ENCODE measurements around the gene MYMX. TPM values are rescaled to one million over a fixed set of nuclear protein-coding genes. Genes with fewer than 3 reads are reported as not detected.

Gene MYMX
- total RNA-seq, 1 donor from 2014 or later = not detected

DNA sequence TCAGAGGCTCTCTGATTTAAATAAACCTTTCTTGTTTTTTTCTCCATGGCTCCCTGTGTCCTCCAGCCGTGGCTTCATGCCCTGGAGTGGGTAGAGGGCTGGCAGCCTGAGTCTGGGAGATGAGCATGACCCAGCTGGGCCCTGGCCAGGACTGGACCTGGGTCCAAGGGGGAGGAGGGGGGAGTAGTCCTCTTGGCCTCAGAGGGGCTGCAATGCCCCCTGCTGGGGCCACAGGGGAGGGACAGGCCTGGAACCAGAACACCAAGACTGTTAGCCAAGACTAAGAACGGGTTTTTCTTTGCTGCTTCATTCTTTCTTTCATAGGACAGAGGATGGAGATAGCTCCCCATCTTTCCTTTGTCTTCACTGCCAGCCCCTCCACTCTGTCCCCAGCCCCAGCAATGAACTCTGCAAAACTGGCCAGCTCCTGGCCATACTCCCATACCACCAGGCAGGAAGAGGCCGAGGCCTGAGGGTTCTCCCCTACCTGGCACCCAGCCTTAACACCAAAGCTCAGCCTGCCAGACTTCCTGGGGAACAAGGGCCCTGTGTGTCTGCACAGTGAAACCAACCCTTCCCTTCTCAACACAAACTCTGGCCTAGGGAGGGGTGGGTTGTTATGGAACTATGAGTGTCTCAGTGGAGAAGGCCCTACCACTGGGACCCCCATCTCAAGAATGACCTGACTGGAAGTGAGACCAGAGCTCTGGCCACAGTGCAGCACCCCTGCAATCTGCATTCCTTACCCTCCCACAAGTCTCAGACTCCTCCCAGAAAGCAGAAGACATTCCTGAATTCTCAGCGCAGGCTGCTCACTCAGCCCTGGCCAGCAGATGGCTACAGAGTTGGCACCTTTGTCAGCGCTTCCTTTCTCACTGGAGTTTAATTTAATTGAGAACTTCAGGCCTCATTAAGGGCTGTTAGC, 17.6 kb downstream of the MYMX start:
- no peaks in the 10 kb centered on the region for H3K27me3 ChIP-seq (ENCODE audit: control insufficient read depth, insufficient read depth, low read length)
- TF ChIP-seq, protein P1, sequence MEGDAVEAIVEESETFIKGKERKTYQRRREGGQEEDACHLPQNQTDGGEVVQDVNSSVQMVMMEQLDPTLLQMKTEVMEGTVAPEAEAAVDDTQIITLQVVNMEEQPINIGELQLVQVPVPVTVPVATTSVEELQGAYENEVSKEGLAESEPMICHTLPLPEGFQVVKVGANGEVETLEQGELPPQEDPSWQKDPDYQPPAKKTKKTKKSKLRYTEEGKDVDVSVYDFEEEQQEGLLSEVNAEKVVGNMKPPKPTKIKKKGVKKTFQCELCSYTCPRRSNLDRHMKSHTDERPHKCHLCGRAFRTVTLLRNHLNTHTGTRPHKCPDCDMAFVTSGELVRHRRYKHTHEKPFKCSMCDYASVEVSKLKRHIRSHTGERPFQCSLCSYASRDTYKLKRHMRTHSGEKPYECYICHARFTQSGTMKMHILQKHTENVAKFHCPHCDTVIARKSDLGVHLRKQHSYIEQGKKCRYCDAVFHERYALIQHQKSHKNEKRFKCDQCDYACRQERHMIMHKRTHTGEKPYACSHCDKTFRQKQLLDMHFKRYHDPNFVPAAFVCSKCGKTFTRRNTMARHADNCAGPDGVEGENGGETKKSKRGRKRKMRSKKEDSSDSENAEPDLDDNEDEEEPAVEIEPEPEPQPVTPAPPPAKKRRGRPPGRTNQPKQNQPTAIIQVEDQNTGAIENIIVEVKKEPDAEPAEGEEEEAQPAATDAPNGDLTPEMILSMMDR (IDR thresholded peaks at IDR 0.05; ENCODE audit: insufficient read depth, low read length, poor library complexity, severe bottlenecking) = peak; percentile 80
- H3K4me3 ChIP-seq (ENCODE audit: low read depth, low read length) = no peak overlapping the region
- peaks cover 1% of the 10 kb centered on the region for H3K36me3 ChIP-seq (ENCODE audit: control insufficient read depth, insufficient read depth, low read length)
- peak; percentile 56 for DNase-seq (ENCODE audit: low read depth)

DNA sequence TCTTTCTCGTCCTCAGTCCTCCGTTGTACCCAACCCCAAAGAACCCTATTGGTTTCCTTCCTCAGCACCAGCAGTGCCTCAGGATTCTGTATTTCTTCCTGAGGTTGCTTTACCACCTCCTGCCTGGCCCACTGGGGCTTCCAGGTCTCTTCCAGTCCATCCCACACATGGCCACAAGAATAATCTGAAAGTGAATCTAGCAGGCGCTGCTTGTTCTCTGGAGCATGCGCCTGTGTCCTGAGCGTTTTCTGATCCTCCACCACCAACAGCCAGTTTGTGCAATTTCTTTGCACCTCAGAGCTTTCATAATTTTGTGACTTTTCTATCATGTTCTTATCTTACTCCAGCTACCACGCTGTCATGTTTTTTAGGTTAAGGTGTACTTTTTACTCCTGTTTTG, 18.5 kb downstream of the MYMX start:
- H3K36me3 ChIP-seq (ENCODE audit: control insufficient read depth, insufficient read depth, low read length) = peaks cover 1% of the 10 kb centered on the region
- TF ChIP-seq, protein P1 (IDR thresholded peaks at IDR 0.05; ENCODE audit: insufficient read depth, low read length, poor library complexity, severe bottlenecking) = no peak

DNA sequence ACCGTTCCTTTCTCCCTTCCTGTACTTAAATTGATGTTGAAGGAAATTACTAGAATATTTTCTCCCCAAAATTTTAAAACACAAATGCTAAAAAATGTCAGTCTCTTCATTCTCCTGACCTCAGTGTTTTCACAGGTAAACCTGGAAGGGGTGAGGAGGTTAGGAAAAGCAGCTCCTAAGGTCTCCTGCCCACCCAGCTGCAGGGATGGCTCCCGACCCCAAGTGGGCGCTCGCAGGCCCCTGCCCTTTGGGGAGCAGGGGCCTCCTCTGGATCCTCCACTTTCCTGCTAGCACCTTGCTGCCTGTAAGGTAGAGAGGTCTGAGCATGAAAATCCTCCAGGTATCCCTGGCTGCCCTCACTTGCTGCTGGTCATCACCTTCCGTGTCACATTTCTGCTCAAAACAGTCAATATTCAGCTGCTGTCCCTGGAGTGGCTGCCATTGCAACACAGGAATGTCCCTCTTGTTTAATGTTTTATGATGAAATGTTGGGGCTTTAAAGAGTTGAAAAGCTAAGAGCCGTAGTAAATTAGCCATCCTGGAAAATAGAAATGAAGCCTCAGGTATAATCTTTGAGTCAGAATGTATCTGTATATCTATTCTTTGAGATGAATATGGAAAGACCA, 19.3 kb downstream of the MYMX start:
- peaks cover 1% of the 10 kb centered on the region for H3K36me3 ChIP-seq (ENCODE audit: control insufficient read depth, insufficient read depth, low read length)
- no peaks in the 10 kb centered on the region for H3K27me3 ChIP-seq (ENCODE audit: control insufficient read depth, insufficient read depth, low read length)
- no peak overlapping the region for H3K4me3 ChIP-seq (ENCODE audit: low read depth, low read length)
- DNase-seq (ENCODE audit: low read depth) = no peak
- TF ChIP-seq, protein P1 (IDR thresholded peaks at IDR 0.05; ENCODE audit: insufficient read depth, low read length, poor library complexity, severe bottlenecking) = peak; percentile 6

More for the DNA sequence above, 18.5 kb downstream of the MYMX start:
- no peak for DNase-seq (ENCODE audit: low read depth)
- no peaks in the 10 kb centered on the region for H3K27me3 ChIP-seq (ENCODE audit: control insufficient read depth, insufficient read depth, low read length)
- H3K4me3 ChIP-seq (ENCODE audit: low read depth, low read length) = no peak overlapping the region

DNA sequence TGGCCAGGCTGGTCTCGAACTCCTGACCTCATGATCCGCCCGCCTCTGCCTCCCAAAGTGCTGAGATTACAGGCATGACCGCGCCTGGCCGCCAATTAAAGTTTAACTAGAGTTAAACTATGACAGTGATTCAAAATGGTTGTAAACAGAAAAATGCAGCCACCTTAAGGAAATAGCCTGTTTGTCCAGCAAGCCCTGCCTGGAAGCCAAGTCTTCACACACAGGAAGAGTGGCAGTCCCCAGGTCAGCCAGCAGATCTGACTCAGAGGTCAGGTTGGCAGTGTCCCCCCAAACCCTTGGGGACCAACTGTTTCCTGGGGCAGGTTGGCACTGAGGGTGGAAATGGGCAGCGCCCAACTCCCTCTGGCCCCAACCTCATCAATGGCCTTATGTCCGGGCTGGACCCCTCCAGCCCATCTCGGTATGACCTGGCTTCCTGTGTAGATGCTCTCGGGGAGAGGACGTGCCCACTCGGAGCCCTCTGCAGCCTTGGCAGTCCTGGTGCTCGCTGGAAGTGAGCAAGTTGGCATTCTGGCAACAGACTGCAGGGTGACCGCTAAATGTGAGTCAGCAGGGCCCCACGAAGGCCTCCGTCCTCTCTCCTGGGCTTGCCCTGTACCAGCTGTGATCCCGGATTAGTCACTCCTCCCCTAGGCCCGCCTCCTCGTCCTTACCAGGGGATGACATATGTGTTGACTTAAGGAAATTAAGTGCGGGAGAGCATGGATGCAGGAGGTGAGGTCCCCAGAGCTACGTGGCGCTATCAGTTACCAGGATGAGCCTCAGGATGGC, 20.5 kb downstream of the MYMX start:
- Histone ChIP-seq H3K4me3 (ENCODE audit: low read depth, low read length) (peak overlapping the region; percentile 50), H3K27me3 (ENCODE audit: control insufficient read depth, insufficient read depth, low read length) (no peaks in the 10 kb centered on the region), H3K36me3 (ENCODE audit: control insufficient read depth, insufficient read depth, low read length) (peaks cover 1% of the 10 kb centered on the region)
- TF ChIP-seq, protein P1 (IDR thresholded peaks at IDR 0.05; ENCODE audit: insufficient read depth, low read length, poor library complexity, severe bottlenecking) = no peak
- peak; percentile 99 for DNase-seq (ENCODE audit: low read depth)

DNA sequence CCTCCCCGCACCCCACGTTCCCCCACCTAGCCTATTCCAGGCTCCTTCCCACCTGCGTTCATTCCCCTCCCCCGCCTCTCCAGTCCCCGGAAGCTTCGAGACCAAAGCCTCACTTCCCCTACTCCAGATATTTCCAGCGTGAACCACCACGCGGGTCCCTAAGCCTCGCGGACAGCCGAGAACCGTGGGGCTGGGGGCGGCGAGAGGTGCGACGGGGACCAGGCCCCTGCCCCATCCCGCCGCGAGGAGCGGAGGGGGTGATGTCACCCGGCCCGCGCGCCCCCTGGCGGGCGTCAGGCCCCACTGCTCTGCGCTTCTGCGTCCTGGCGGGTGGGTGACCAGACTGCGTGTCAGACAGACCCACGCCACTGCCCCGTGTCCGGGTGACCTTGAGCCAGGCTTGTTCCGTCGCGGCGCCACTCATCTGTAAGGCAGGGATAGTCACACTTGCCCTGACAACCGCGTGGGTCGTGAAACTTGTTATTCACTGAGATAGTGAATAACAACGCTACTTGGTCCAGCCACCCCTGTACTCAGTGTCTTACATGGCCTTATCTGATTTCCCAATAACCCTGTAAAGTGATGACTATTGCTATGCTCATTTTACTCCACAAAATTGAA, 21.2 kb downstream of the MYMX start:
- TF ChIP-seq, protein P1 (IDR thresholded peaks at IDR 0.05; ENCODE audit: insufficient read depth, low read length, poor library complexity, severe bottlenecking) = peak; percentile 83
- DNase-seq (ENCODE audit: low read depth) = no peak
- peaks cover 1% of the 10 kb centered on the region for H3K36me3 ChIP-seq (ENCODE audit: control insufficient read depth, insufficient read depth, low read length)
- peak overlapping the region; percentile 50 for H3K4me3 ChIP-seq (ENCODE audit: low read depth, low read length)
- no peaks in the 10 kb centered on the region for H3K27me3 ChIP-seq (ENCODE audit: control insufficient read depth, insufficient read depth, low read length)
